Neural cell (in vitro differentiated cells): ENCODE measurements around the gene ARFGEF3.

Source experiments
- EP300 ChIP-seq: fragments of 450-650 bp; conservative IDR thresholded peaks from 2 replicates; pipeline ENCODE4 v1.6.1; 2014; ENCODE audit warnings: antibody characterized with exemption, mild to moderate bottlenecking, moderate library complexity; ENCODE audit not compliant: poor library complexity, severe bottlenecking
- EZH2 ChIP-seq: fragments of 200-600, 300-800 bp; shearing (Covaris generic), sonication (generic); IDR thresholded peaks from 2 replicates; pipeline ENCODE4 v1.6.1; 2014; ENCODE audit warnings: antibody characterized with exemption, low read length, borderline replicate concordance, mild to moderate bottlenecking; ENCODE audit not compliant: insufficient read depth, poor library complexity, severe bottlenecking
- POLR2AphosphoS5 ChIP-seq: IDR thresholded peaks from 2 replicates; pipeline ENCODE4 v1.6.1; 2012
- RAD21 ChIP-seq: fragments of 450-650 bp; conservative IDR thresholded peaks from 2 replicates; pipeline ENCODE4 v1.6.1; 2014; ENCODE audit warnings: antibody characterized with exemption, mild to moderate bottlenecking, moderate library complexity
- SMC3 ChIP-seq: fragments of 450-650 bp; conservative IDR thresholded peaks from 2 replicates; pipeline ENCODE4 v1.6.1; 2014; ENCODE audit warnings: antibody characterized with exemption, mild to moderate bottlenecking, moderate library complexity; ENCODE audit not compliant: poor library complexity
- TAF1 ChIP-seq: IDR thresholded peaks from 2 replicates; pipeline ENCODE4 v1.6.1; 2012; ENCODE audit warnings: low read depth
- TF ChIP-seq, protein P1 (sequence below): IDR thresholded peaks from 2 replicates; pipeline ENCODE4 v1.6.1; 2012; ENCODE audit warnings: borderline replicate concordance
- TF ChIP-seq, protein P2 (sequence below): fragments of 450-650 bp; IDR thresholded peaks from 2 replicates; pipeline ENCODE4 v1.5.1; 2014; ENCODE audit warnings: antibody characterized with exemption, mild to moderate bottlenecking, moderate library complexity; ENCODE audit not compliant: poor library complexity, severe bottlenecking

DNA sequence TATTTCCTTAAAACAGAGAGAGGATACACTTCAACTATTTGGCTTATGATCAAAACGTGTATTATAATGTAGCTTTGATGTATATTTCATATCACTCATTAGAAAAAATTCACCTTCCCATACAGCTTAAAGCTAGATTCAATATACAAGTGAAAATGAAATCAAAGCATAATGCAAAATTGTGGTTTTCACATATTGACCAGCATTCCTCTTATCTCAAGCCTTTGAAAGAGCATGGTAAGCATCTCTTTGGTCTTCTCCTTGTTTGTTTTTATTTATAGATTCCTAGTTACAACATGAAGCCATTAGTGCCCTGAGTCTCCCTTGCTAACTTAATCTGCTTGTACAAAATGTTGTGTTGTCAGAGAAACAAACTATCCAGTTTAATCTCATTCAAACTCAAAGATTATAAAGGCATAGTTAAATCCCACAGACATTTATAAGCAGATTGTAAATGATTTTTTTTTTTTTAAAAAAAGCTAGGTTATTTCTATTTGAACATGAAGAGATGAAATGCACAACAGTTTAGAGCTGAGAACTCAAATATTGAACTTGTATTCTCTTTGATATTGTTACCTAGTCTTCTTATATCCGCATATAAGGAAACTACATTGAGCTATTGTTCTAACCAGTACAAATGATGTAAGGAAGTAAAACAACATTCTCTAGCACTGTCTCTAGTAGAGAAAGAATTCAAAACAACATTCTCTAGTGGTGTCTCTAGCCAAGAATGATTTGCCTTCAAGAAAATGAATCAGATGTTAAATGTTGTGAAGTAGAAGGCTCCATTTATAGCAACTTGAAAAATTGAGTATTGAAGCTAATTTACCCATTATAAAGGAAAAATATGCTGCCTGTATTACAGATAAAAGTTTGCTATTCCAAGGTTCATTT, 184.8 kb downstream of the ARFGEF3 start:
- TF ChIP-seq, protein P1, sequence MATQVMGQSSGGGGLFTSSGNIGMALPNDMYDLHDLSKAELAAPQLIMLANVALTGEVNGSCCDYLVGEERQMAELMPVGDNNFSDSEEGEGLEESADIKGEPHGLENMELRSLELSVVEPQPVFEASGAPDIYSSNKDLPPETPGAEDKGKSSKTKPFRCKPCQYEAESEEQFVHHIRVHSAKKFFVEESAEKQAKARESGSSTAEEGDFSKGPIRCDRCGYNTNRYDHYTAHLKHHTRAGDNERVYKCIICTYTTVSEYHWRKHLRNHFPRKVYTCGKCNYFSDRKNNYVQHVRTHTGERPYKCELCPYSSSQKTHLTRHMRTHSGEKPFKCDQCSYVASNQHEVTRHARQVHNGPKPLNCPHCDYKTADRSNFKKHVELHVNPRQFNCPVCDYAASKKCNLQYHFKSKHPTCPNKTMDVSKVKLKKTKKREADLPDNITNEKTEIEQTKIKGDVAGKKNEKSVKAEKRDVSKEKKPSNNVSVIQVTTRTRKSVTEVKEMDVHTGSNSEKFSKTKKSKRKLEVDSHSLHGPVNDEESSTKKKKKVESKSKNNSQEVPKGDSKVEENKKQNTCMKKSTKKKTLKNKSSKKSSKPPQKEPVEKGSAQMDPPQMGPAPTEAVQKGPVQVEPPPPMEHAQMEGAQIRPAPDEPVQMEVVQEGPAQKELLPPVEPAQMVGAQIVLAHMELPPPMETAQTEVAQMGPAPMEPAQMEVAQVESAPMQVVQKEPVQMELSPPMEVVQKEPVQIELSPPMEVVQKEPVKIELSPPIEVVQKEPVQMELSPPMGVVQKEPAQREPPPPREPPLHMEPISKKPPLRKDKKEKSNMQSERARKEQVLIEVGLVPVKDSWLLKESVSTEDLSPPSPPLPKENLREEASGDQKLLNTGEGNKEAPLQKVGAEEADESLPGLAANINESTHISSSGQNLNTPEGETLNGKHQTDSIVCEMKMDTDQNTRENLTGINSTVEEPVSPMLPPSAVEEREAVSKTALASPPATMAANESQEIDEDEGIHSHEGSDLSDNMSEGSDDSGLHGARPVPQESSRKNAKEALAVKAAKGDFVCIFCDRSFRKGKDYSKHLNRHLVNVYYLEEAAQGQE = no peak
- TF ChIP-seq, protein P2, sequence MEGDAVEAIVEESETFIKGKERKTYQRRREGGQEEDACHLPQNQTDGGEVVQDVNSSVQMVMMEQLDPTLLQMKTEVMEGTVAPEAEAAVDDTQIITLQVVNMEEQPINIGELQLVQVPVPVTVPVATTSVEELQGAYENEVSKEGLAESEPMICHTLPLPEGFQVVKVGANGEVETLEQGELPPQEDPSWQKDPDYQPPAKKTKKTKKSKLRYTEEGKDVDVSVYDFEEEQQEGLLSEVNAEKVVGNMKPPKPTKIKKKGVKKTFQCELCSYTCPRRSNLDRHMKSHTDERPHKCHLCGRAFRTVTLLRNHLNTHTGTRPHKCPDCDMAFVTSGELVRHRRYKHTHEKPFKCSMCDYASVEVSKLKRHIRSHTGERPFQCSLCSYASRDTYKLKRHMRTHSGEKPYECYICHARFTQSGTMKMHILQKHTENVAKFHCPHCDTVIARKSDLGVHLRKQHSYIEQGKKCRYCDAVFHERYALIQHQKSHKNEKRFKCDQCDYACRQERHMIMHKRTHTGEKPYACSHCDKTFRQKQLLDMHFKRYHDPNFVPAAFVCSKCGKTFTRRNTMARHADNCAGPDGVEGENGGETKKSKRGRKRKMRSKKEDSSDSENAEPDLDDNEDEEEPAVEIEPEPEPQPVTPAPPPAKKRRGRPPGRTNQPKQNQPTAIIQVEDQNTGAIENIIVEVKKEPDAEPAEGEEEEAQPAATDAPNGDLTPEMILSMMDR = no peak
- TF ChIP-seq EP300 (no peak), SMC3 (no peak), POLR2AphosphoS5 (no peak), EZH2 (no peak), TAF1 (no peak), RAD21 (no peak)
